HG02623 (cell line): ENCODE data around the gene CHID1.

ENCODE experiments used
- ATAC-seq: cut with Tn5 transposase; IDR thresholded peaks from one replicate; pipeline ENCODE4 v1.9.1; 2021; ENCODE audit warnings: moderate library complexity; ENCODE audit not compliant: unreplicated experiment

CHID1 gene

GRCh38 chr11:826227-826621 lies 84.4 kb downstream of the CHID1 start:
- ATAC-seq: no peak

GRCh38 chr11:825366-826226 lies 85.0 kb downstream of the CHID1 start:
- no peak for ATAC-seq

- no peak for ATAC-seq
Observed at GRCh38 chr11:824942-825341, 85.7 kb downstream of the CHID1 start.

GRCh38 chr11:824292-824880 lies 86.2 kb downstream of the CHID1 start:
- no peak for ATAC-seq

GRCh38 chr11:823441-824291 lies 86.9 kb downstream of the CHID1 start:
- no peak for ATAC-seq

GRCh38 chr11:821512-822371 lies 88.9 kb downstream of the CHID1 start:
- ATAC-seq: no peak

- ATAC-seq: no peak
Observed at GRCh38 chr11:820655-821511, 89.7 kb downstream of the CHID1 start.

- peak; percentile 50 for ATAC-seq
Observed at GRCh38 chr11:819943-820649, 90.5 kb downstream of the CHID1 start.

GRCh38 chr11:819129-819931 lies 91.3 kb downstream of the CHID1 start:
- ATAC-seq: peak; percentile 63

GRCh38 chr11:818396-819128 lies 92.0 kb downstream of the CHID1 start, which contains the start of gene PNPLA2:
Gene PNPLA2, plus strand, starts transcription at chr11:818914. Its CDS starts 805 bp downstream, at chr11:819719.
- no peak for ATAC-seq
